Osteoblast (primary cell): ENCODE measurements around the gene SLC37A1. TPM values are rescaled to one million over a fixed set of nuclear protein-coding genes. Genes with fewer than 3 reads are reported as not detected.

Experiments
- DNase-seq: peaks from one replicate; pipeline ENCODE4 v3.0.0; 2011; ENCODE audit warnings: low spot score, mixed read lengths; ENCODE audit not compliant: insufficient read length; ENCODE audit errors: missing footprints
- H2AFZ ChIP-seq: 2 replicates; pipeline ENCODE4 v1.6.0; 2011; ENCODE audit warnings: mild to moderate bottlenecking, low read length
- H3K27ac ChIP-seq: 2 replicates; pipeline ENCODE4 v1.5.1; 2011; ENCODE audit warnings: mild to moderate bottlenecking, low read depth, low read length, moderate library complexity
- H3K27me3 ChIP-seq: 2 replicates; pipeline ENCODE4 v1.6.0; 2012; ENCODE audit warnings: mild to moderate bottlenecking, control low read depth, inconsistent platforms, low read length, moderate library complexity; ENCODE audit not compliant: insufficient read depth
- H3K36me3 ChIP-seq: 2 replicates; pipeline ENCODE4 v1.5.1; 2011; ENCODE audit warnings: mild to moderate bottlenecking, low read length, control low read depth, moderate library complexity; ENCODE audit not compliant: insufficient read depth
- H3K4me1 ChIP-seq: 2 replicates; pipeline ENCODE4 v1.5.1; 2011; ENCODE audit warnings: mild to moderate bottlenecking, low read length, control low read depth, moderate library complexity; ENCODE audit not compliant: insufficient read depth
- H3K4me2 ChIP-seq: 2 replicates; pipeline ENCODE4 v1.6.0; 2011; ENCODE audit warnings: mild to moderate bottlenecking, low read length; ENCODE audit not compliant: insufficient read depth
- H3K4me3 ChIP-seq: fragments of 200-600 bp; sonication (generic); 3 replicates; pipeline ENCODE4 v1.5.1; 2012; ENCODE audit warnings: mild to moderate bottlenecking, low read length, inconsistent platforms; ENCODE audit not compliant: insufficient read depth
- H3K79me2 ChIP-seq: 2 replicates; pipeline ENCODE4 v1.6.0; 2012; ENCODE audit warnings: mild to moderate bottlenecking, low read length, control low read depth, inconsistent platforms; ENCODE audit not compliant: insufficient read depth
- H3K9me3 ChIP-seq: 2 replicates; pipeline ENCODE4 v1.5.1; 2011; ENCODE audit warnings: low read depth, low read length, control low read depth
- H4K20me1 ChIP-seq: 2 replicates; pipeline ENCODE4 v1.6.0; 2012; ENCODE audit warnings: mild to moderate bottlenecking, low read length, control low read depth; ENCODE audit not compliant: insufficient read depth
- total RNA-seq: library from RNA; depleted of rRNA; stranded (reverse); fragments of >200 nt; gene quantifications from 2 replicates; pipeline ENCODE4 v1.2.3, GENCODE V29; 2012
- TF ChIP-seq, protein P1 (sequence below): IDR thresholded peaks from 2 replicates; pipeline ENCODE4 v1.5.1; 2011; ENCODE audit warnings: mild to moderate bottlenecking, low read depth, low read length, moderate library complexity; ENCODE audit errors: extremely low read depth

SLC37A1 gene
- total RNA-seq, 1 donor = 6.9 TPM

DNA sequence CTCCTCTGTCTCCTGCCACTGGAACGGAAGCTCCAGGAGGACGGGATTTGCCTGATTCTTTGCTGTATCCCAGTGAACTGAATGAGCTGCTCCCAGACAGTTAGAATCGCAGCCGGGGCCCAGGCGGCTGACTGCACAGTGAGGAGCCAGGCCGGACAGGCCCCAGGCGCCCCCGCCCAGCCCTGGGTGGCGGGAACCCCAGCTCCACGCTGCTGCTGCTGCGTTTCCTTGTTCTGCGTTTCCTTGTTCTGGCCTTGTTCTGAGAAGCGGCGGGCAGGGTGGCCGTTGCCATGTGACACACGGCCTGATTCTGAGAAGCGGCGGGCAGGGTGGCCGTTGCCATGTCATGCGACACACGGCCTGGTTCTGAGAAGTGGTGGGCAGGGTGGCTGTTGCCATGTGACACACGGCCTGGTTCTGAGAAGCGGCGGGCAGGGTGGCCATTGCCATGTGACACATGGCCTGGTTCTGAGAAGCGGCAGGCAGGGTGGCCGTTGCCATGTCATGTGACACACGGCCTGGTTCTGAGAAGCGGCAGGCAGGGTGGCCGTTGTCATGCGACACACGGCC, 56.2 kb downstream of the SLC37A1 start:
- Histone ChIP-seq H4K20me1 (no peaks in the 10 kb centered on the region), H3K79me2 (no peaks in the 10 kb centered on the region), H2AFZ (no peak overlapping the region), H3K4me1 (no peaks in the 10 kb centered on the region), H3K36me3 (no peaks in the 10 kb centered on the region), H3K27ac (no peak overlapping the region), H3K4me2 (no peak overlapping the region), H3K4me3 (no peak overlapping the region), H3K27me3 (no peaks in the 10 kb centered on the region), H3K9me3 (no peaks in the 10 kb centered on the region)
- TF ChIP-seq, protein P1, sequence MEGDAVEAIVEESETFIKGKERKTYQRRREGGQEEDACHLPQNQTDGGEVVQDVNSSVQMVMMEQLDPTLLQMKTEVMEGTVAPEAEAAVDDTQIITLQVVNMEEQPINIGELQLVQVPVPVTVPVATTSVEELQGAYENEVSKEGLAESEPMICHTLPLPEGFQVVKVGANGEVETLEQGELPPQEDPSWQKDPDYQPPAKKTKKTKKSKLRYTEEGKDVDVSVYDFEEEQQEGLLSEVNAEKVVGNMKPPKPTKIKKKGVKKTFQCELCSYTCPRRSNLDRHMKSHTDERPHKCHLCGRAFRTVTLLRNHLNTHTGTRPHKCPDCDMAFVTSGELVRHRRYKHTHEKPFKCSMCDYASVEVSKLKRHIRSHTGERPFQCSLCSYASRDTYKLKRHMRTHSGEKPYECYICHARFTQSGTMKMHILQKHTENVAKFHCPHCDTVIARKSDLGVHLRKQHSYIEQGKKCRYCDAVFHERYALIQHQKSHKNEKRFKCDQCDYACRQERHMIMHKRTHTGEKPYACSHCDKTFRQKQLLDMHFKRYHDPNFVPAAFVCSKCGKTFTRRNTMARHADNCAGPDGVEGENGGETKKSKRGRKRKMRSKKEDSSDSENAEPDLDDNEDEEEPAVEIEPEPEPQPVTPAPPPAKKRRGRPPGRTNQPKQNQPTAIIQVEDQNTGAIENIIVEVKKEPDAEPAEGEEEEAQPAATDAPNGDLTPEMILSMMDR = no peak
- DNase-seq = peak; percentile 30

DNA sequence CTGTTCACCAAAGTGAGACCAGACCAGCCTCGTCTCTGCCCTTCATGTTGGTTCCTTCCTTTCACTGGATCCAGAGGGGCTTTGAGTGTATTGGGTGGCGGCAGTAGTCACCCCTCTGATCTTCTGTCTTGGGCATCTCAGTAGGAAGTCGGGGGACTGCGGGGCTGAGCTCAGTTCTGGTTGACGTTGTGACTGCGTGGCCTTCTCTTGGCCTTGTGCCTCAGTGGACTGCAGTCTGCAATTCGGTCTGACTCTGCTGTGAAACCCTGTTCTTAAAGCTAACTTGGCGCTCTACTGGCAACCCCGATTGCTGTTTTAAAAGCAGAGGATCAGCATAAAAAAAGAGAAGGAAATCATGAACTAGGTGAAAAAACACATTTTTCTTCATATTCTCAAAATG, 56.7 kb downstream of the SLC37A1 start:
- Histone ChIP-seq H3K27me3 (no peaks in the 10 kb centered on the region), H3K9me3 (no peaks in the 10 kb centered on the region), H4K20me1 (no peaks in the 10 kb centered on the region), H3K36me3 (no peaks in the 10 kb centered on the region), H3K4me1 (no peaks in the 10 kb centered on the region), H3K27ac (no peak overlapping the region), H3K4me2 (no peak overlapping the region), H3K4me3 (no peak overlapping the region), H3K79me2 (no peaks in the 10 kb centered on the region), H2AFZ (no peak overlapping the region)
- peak; percentile 63 for DNase-seq
- TF ChIP-seq, protein P1 = no peak

DNA sequence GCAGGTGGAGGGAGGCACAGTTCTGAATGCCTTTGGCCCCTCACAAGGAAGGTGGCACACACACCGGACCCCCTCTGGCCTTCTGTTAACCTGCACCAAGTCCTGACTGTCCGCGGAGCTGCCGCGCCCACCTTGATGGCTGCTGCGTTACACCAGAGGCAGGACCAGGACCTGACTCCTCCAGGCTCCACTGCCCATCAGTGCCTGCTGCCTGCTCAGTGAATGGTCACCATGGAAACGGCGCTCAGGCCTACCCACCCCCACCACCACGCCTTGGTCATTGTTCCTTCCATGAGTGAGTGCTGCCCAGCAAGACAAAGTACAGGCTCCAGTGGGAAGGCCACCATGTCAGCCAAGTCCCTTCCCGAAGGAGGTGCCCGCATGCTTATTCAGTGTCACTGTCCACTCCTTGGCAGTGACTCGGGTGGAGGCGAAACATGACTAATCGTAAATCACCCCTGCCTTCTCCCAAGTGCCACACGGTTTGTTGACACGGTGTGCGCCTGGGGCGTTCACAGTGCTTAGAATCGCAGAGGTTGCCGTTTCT, 57.3 kb downstream of the SLC37A1 start:
- Histone ChIP-seq H3K9me3 (no peaks in the 10 kb centered on the region), H3K36me3 (no peaks in the 10 kb centered on the region), H3K27me3 (no peaks in the 10 kb centered on the region), H3K4me2 (no peak overlapping the region), H2AFZ (no peak overlapping the region), H4K20me1 (no peaks in the 10 kb centered on the region), H3K4me1 (no peaks in the 10 kb centered on the region), H3K4me3 (no peak overlapping the region), H3K27ac (no peak overlapping the region), H3K79me2 (no peaks in the 10 kb centered on the region)
- peak; percentile 50 for DNase-seq
- TF ChIP-seq, protein P1 = no peak

DNA sequence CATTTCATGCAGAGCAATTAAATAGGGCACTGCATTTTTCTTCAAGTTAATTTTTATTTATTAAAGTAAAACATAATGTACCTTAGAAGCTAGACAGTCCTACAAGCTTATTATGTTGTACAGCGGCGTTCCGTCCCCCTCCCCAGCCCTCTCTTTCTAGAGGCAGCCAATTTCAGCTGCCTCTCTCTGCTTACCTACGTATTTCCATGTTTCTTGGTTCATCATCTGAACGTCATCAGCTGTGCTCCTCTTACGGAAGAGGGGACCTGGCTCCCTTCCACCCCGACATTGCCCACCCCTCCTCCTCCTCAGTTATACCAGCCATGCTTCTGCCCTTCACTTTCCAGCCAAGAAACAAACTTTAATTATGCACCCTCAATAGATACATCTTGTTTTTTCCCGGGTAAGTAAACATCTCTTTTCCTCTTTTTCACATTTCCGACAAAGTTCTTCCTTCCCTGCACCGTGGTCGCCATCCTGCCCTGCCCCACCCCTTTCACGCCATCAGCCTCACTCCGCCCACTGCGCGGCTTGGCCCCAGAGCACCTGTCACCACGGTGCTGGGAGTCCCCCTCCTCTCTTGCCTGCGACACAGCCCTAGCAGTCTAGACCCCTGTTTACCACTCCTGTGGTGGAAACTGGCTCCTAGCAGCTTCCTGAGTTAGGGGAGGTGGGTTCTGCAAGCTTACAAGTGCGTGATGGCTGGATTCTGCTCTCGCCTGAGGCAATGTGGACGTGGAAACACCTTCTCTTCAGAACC, 57.9 kb downstream of the SLC37A1 start:
- Histone ChIP-seq H3K4me2 (no peak overlapping the region), H4K20me1 (no peaks in the 10 kb centered on the region), H3K27me3 (no peaks in the 10 kb centered on the region), H3K79me2 (no peaks in the 10 kb centered on the region), H2AFZ (no peak overlapping the region), H3K4me3 (no peak overlapping the region), H3K36me3 (no peaks in the 10 kb centered on the region), H3K27ac (no peak overlapping the region), H3K4me1 (no peaks in the 10 kb centered on the region), H3K9me3 (no peaks in the 10 kb centered on the region)
- TF ChIP-seq, protein P1 = no peak
- DNase-seq = peak; percentile 52
